SK-N-SH treated with all-trans-retinoic acid at 6 μM for 48 hours (cell line): ENCODE data around the gene RYR1.

Experiments
- ARNTL ChIP-seq: fragments of 450-650 bp; formaldehyde crosslinking; IDR thresholded peaks from 2 replicates; pipeline ENCODE4 v1.5.0; 2020; ENCODE audit warnings: low read depth, mild to moderate bottlenecking, moderate library complexity, borderline replicate concordance
- CREB5 ChIP-seq: fragments of 250-450 bp; sonication (Bioruptor Pico); IDR thresholded peaks from 2 replicates; pipeline ENCODE4 v1.5.1; 2020; ENCODE audit warnings: low read depth, mild to moderate bottlenecking, moderate library complexity
- ESRRG ChIP-seq: fragments of 250-450 bp; sonication (Bioruptor Pico); IDR thresholded peaks from 2 replicates; pipeline ENCODE4 v1.6.1; 2021; ENCODE audit warnings: mild to moderate bottlenecking
- GLIS3 ChIP-seq: fragments of 250-450 bp; sonication (Bioruptor Pico); IDR thresholded peaks from 2 replicates; pipeline ENCODE4 v1.5.0; 2020; ENCODE audit warnings: mild to moderate bottlenecking, moderate library complexity
- OSR1 ChIP-seq: fragments of 250-450 bp; sonication (Bioruptor Pico); IDR thresholded peaks from 2 replicates; pipeline ENCODE4 v1.8.0; 2022; ENCODE audit warnings: moderate library complexity, mild to moderate bottlenecking, inconsistent platforms
- POU6F1 ChIP-seq: fragments of 250-450 bp; sonication (Bioruptor Pico); IDR thresholded peaks from 2 replicates; pipeline ENCODE4 v1.8.0; 2021; ENCODE audit warnings: low read depth, mild to moderate bottlenecking, moderate library complexity, borderline replicate concordance
- RARB ChIP-seq: fragments of 250-450 bp; sonication (Bioruptor Pico); IDR thresholded peaks from 2 replicates; pipeline ENCODE4 v1.8.0; 2021; ENCODE audit warnings: mild to moderate bottlenecking, moderate library complexity
- TF ChIP-seq, protein P1 (sequence below): fragments of 250-450 bp; sonication (Bioruptor Pico); IDR thresholded peaks from 2 replicates; pipeline ENCODE4 v1.8.0; 2020; ENCODE audit warnings: mild to moderate bottlenecking, moderate library complexity, borderline replicate concordance

GRCh38 chr19:38561658-38562057 is 128.2 kb downstream of the RYR1 start:
- TF ChIP-seq ARNTL (CRISPR knock-in tag) (no peak), ESRRG (CRISPR knock-in tag) (no peak), OSR1 (CRISPR knock-in tag) (no peak), POU6F1 (CRISPR knock-in tag) (no peak), RARB (CRISPR knock-in tag) (no peak), GLIS3 (no peak), CREB5 (no peak)
- TF ChIP-seq, protein P1, sequence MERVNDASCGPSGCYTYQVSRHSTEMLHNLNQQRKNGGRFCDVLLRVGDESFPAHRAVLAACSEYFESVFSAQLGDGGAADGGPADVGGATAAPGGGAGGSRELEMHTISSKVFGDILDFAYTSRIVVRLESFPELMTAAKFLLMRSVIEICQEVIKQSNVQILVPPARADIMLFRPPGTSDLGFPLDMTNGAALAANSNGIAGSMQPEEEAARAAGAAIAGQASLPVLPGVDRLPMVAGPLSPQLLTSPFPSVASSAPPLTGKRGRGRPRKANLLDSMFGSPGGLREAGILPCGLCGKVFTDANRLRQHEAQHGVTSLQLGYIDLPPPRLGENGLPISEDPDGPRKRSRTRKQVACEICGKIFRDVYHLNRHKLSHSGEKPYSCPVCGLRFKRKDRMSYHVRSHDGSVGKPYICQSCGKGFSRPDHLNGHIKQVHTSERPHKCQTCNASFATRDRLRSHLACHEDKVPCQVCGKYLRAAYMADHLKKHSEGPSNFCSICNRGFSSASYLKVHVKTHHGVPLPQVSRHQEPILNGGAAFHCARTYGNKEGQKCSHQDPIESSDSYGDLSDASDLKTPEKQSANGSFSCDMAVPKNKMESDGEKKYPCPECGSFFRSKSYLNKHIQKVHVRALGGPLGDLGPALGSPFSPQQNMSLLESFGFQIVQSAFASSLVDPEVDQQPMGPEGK: no peak
